Dedifferentiated amniotic fluid mesenchymal stem cell (primary cell): ENCODE measurements around the gene QRFP.

ENCODE experiments used
- DNase-seq: peaks from one replicate; pipeline ENCODE4 v3.0.0-alpha.2; 2016; ENCODE audit errors: extremely low spot score

Gene QRFP

GRCh38 chr9:130904070-130905044 is 7.7 kb upstream of the QRFP start:
- no peak for DNase-seq

- DNase-seq = no peak
These were observed 6.8 kb upstream of the QRFP start for GRCh38 chr9:130903194-130904069.

DNA sequence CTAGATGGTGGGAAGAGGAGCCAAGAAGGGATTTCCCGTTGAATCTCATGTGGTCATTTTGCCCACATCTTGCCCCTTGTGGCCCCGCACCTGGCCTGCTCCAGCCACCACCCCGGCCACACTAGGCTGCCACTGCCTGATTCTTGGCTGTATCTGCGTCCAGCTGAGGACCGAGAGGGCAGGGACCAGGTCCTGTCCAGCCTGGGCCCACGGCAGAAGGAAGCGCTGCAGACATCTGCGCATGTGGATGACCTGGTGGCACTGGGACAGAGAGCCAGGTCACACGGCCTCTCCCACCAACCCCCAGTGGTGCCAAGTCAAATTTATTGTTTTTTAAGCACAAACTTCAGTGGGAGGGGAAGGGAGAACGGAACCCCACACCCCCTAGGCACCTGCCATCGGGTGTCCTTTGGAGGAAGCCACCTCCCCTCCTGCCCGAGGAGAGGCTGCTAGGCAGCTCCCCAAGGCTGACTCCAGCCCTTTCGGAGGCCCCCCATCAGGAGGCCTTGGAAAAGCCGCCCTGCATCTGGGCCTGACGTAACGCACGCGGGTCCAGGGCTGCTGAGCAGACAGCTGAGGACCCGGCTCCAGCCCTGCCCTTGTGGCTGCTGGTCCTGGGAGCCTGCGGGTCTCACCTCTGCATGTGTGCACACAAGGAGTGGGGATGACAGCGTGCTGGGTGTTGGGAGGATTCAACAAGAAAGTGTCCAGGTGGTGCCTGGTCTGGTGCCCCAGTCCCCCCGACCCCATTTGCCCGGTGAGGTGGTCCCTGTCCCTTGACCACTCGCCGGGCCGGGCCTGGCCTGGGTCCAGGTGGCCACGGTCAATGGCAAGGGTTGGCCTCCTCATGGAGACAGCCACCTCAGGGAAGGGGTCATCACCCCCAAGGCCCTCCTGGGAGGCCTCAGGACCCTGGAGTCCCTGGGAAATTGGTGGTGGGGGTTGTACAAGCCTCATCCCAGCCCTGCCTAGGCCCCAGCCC is 5.9 kb upstream of the QRFP start:
- no peak for DNase-seq

- no peak for DNase-seq
These were observed 5.0 kb upstream of the QRFP start for GRCh38 chr9:130901498-130902203.

- DNase-seq = no peak
These were observed 4.3 kb upstream of the QRFP start for GRCh38 chr9:130900701-130901497.

DNA sequence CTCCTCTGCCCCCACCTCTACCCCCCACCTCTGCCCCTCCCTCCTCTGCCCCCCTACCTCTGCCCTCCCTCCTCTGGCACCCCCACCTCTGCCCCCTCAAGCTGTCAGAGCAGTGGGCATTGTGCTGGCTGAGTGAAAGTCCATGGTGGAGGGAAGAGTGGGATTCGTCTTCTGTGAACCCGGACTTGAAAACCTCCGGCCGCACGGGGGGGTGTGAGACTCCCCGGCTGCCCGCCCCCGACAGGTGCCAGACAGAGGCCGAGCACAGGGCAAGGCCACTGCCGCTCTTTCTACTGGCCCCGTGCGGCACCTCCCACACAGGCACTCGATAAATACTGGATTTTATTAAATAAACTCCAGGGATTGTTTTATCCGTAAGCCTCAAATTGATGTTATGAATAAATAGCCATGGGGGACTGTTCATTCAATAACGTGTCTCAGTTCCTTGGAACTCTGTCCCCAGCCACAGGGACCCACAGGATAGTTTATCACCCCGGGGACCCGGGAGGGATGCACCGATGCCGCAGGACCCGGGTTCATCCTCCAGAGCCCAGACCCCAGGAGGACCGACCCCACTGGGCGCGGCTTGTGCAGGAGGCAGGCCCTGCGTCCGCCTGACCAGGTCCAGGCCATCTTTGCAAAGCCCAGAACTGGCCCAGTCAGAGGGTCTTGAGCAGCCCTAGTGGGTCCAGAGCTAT is 2.6 kb upstream of the QRFP start:
- no peak for DNase-seq

GRCh38 chr9:130898552-130898852 is 1.9 kb upstream of the QRFP start:
- DNase-seq = no peak

DNA sequence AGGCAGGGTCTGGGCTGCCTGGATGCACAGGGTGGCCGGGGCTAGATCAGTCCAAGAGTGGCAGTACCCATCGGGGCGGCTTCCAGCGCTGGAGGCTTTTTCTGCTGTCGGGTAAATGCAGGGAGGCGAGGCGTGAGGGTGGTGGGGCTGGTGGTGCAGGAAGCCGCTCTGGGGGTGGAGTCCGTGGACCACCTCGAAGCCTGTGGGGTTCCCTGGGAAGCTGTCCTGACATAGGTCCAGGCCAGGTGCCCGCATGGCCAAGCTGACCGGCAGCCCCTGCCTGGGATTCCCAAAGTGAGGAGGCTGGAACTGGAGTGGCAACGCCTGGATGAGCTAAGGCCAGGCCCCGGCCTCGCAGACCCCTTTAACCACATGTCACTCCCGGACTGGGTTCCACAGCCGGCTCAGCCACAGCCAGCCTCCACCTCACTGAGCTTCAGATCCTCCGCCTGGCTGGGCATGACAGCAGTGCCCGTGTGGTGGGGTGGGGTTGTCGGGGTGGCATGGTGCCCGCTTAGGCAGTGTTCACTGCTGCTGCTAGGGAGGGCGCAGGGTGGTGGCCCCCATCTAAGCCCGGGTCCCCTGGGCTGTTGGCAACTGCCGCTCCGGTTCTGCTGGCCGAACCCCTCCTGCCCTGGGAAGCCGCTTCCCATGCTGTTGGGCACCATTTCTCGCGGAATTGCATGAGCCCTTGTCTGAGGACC is 1.4 kb upstream of the QRFP start:
- DNase-seq = no peak

DNA sequence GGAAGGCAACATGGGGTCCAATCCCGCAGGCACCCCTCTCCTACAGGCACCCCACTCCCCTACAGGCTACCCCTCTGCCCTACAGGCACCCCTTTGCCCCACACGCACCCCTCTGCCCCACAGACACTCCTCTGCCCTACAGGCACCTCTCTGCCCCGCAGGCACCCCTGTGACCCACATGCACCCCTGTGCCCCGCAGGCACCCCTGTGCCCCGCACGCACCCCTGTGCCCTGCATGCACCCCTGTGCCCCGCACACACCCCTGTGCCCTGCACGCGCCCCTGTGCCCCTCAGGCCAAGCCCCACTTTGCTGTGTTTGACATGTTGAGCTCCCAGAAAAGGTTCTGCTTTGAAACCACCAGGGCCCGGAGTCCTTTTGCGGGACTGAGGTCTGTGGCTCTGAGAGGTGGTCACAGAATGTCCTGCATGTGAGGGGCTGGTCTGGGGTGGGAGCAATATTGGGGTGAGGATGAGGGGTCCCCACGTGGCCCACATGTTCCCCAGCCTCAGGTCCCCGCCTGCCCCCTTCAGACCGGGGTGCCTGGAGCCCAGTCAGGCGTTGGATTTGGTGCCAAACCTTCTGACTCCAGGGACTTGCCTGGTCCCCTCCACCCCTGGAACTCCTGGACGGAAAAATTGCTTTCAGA is 616 bp upstream of the QRFP start:
- DNase-seq = no peak

- no peak for DNase-seq
These were observed 955 bp downstream of the QRFP start for GRCh38 chr9:130895481-130896232.

DNA sequence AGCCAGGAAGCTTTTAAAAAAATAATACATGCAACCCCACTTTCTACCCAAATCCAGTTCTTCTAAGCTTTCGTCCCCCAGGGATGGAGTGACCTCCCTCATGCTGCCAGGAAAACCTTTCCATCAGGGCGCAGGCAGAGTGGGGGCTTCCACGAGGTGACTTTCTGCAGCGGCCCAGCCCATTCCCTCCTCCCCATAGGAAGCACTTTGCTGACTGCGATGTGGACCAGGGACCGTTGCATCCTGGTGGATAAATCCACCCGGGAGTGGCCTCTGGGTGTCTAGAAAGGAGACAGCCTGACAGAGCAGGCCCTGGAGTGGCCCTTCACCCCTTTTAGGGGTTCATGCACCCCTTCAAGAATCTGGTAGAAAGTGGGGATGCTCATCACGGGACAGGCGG is 1.6 kb downstream of the QRFP start:
- DNase-seq = no peak

DNA sequence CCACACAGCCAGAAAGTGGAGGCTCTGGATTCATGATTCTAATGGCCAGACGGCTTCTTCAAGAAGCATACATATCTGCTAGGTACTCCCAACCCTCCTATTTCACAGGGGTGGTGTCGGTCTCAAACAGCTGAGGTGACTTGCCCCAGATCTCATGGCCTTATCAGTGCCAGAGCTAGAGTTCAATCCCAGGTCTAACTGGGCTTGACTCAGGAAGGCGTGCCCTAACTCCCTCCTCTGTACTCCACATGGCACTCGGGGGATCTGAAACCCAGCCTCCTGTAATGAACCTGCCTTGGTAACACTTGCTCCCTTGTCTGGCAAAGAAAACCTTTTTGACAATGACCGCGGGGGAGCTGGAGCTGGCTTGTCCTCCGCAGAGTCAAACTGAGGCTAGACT is 2.1 kb downstream of the QRFP start:
- DNase-seq = no peak

- no peak for DNase-seq
These were observed 3.1 kb downstream of the QRFP start for GRCh38 chr9:130893341-130894101.

DNA sequence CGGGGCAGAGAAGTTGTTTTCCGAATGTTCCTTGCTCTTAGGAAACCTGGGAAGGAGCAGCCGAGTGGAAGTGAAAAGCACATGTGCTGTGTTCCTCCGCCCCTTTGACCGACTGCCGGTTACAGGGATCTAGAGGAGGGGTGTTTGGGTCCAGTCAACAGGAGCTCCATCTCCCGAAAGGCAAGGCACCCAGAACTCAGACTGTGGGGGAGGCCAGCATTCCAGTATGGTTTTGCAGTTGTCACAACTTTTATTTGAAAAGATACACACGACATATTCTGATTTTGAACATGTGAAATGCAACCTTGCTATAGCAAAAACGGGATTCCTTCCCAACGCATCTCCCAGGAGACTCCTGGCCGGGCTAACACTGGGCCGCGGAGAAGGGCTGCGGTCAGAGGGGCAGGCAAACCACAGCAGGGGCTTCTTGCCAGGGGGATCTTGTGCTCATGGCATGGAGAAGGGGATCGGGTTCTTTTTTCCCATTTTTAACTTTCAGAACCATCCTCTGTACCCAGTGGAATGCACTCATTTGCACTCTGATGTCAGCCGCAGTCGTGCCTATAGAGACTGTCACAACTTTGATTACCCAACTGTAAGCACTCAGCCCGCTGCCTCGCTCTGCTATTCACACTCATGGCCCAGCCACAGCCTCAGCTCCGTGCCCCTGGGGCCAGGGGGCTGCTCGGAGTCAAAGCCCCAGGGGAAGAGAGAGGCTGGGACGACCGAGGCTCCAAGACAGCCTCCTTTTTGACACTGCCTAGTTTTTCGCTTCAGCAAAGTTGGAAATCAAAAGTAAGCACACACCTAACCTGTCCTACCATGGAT is 3.9 kb downstream of the QRFP start:
- no peak for DNase-seq

GRCh38 chr9:130891688-130892476 is 4.7 kb downstream of the QRFP start:
- no peak for DNase-seq
